Anterior cingulate cortex (tissue), 58 donors: ENCODE measurements around the gene YDJC.
"Not testable (repeated sequence)": the region's sequence is repeated elsewhere in the genome, so short reads cannot be mapped to it uniquely, and the experiment has no call there.

ENCODE experiments used
- DNase-seq, 58 donors: peaks; one replicate each; lab custom pipeline; 2025; lab: John Stamatoyannopoulos, UW

Gene YDJC

GRCh38 chr22:21634844-21635243, 5.0 kb upstream of the YDJC start:
- DNase-seq: no peak

GRCh38 chr22:21634081-21634480, 4.3 kb upstream of the YDJC start:
- no peak for DNase-seq

- no peak for DNase-seq
These were observed 3.7 kb upstream of the YDJC start for GRCh38 chr22:21633481-21633880.

GRCh38 chr22:21632931-21633330, 3.1 kb upstream of the YDJC start:
- no peak for DNase-seq

- DNase-seq: peak in 1 of 58 donors; percentile 7
These were observed 2.5 kb upstream of the YDJC start, which contains the start of gene CCDC116 for GRCh38 chr22:21632237-21632895. CCDC116 (plus strand) TSS chr22:21632760; CDS start chr22:21633182, 422 bp downstream.

- DNase-seq: no peak
These were observed 1.2 kb upstream of the YDJC start for GRCh38 chr22:21631025-21631424.

GRCh38 chr22:21628386-21629254, 1.2 kb downstream of the YDJC start:
- peak in 1 of 58 donors; percentile 42 for DNase-seq

GRCh38 chr22:21626735-21627469, 2.9 kb downstream of the YDJC start:
- DNase-seq: peak in 3 of 58 donors; percentile 4 to 16 (median 12)

GRCh38 chr22:21626073-21626734, 3.6 kb downstream of the YDJC start:
- no peak for DNase-seq

GRCh38 chr22:21624880-21625791, 4.7 kb downstream of the YDJC start:
- DNase-seq: no peak

GRCh38 chr22:21624120-21624879, 5.5 kb downstream of the YDJC start:
- peak in 20 of 58 donors; percentile 5 to 62 (median 26) for DNase-seq

- peak in 46 of 58 donors; percentile 9 to 83 (median 41) for DNase-seq
These were observed 6.2 kb downstream of the YDJC start for GRCh38 chr22:21623648-21623970.

GRCh38 chr22:21622919-21623647, 6.7 kb downstream of the YDJC start:
- peak in 11 of 58 donors; percentile 14 to 83 (median 50) for DNase-seq

GRCh38 chr22:21622011-21622918, 7.6 kb downstream of the YDJC start:
- peak in 5 of 58 donors; percentile 3 to 13 (median 6) for DNase-seq

GRCh38 chr22:21621025-21621424, 8.8 kb downstream of the YDJC start:
- DNase-seq: no peak

- not testable (repeated sequence) for DNase-seq
These were observed 12.5 kb downstream of the YDJC start for GRCh38 chr22:21617337-21617736.

GRCh38 chr22:21615731-21616130, 14.1 kb downstream of the YDJC start:
- no peak for DNase-seq
